K562 (cell line): ENCODE results near the gene SH3BP2. TPM values are rescaled to one million over a fixed set of nuclear protein-coding genes. Genes with fewer than 3 reads are reported as not detected.

Source experiments
- ATAC-seq: fragments of 200-7000 bp; cut with Tn5 transposase; 3 replicates; pipeline ENCODE4 v1.9.1; 2020; ENCODE audit warnings: moderate library complexity
- BruUV-seq: library from RNA; stranded (reverse); fragments of 400-500 nt; replicated peaks from 2 replicates; lab custom pipeline; 2021; lab: Mats Ljungman, UMichigan
- CTCF ChIA-PET: fragments of 300-600 bp; formaldehyde crosslinking; extraction: SDS; loops from one replicate; lab custom pipeline; 2021; ENCODE audit warnings: low intra/inter-chr PET ratio; lab: Yijun Ruan, JAX
- POLR2A ChIA-PET: fragments of 300-600, 350-650 bp; sonication (Branson Sonifier 250); formaldehyde crosslinking; extraction: SDS; loops from one replicate; lab custom pipeline; 2021; ENCODE audit warnings: antibody characterized with exemption, inconsistent platforms; lab: Yijun Ruan, JAX
- DNase-seq, 4 experiments: peaks; one replicate each; pipeline versions ENCODE4 v3.0.0 to v3.0.0-alpha.2; 2011 to 2018; ENCODE audit warnings: low spot score in 3 of 4, mixed read lengths in 3 of 4; ENCODE audit errors: extremely low read depth in 1 of 4
- FAIRE-seq: peaks from 2 replicates; lab custom pipeline; 2011; peaks lifted over from hg19 to GRCh38; lab: Jason Lieb, UNC
- H2AFZ ChIP-seq: 2 replicates; pipeline ENCODE4 v1.6.0; 2011; ENCODE audit warnings: low read depth, low read length, control low read depth, inconsistent platforms
- H3K27ac ChIP-seq: fragments of 200-600 bp; 3 replicates; pipeline ENCODE4 v1.8.0; 2011; ENCODE audit warnings: low read depth, mild to moderate bottlenecking, control low read depth, inconsistent platforms, low read length, moderate library complexity, mixed read lengths; ENCODE audit errors: extremely low read depth
- H3K27me3 ChIP-seq, 2 experiments: fragments of 300-600 bp in 1 of 2; 2 replicates in 1 of 2; 3 replicates in 1 of 2; pipeline versions ENCODE4 v1.6.0 to v1.8.0; 2011; ENCODE audit warnings: inconsistent platforms in 2 of 2, low read length in 2 of 2, mild to moderate bottlenecking in 1 of 2, mixed read lengths in 1 of 2, moderate library complexity in 1 of 2; ENCODE audit not compliant: control insufficient read depth in 2 of 2, insufficient read depth in 2 of 2
- H3K36me3 ChIP-seq: fragments of 300-600 bp; 3 replicates; pipeline ENCODE4 v1.8.0; 2011; ENCODE audit warnings: mild to moderate bottlenecking, low read length, inconsistent platforms; ENCODE audit not compliant: control insufficient read depth, insufficient read depth
- H3K4me1 ChIP-seq, 2 experiments: fragments of 200-600 bp in 1 of 2; replicated peaks in 1 of 2; 2 replicates in 1 of 2; 3 replicates in 1 of 2; pipeline versions ENCODE4 v1.5.1 to v1.8.0; 2011; ENCODE audit warnings: inconsistent platforms in 2 of 2, low read length in 2 of 2, mild to moderate bottlenecking in 1 of 2, mixed read lengths in 1 of 2, moderate library complexity in 1 of 2; ENCODE audit not compliant: control insufficient read depth in 2 of 2, insufficient read depth in 2 of 2
- H3K4me2 ChIP-seq: 2 replicates; pipeline ENCODE4 v1.6.1; 2011; ENCODE audit warnings: low read length, control low read depth, inconsistent platforms, mixed read lengths; ENCODE audit not compliant: insufficient read depth
- H3K4me3 ChIP-seq: fragments of 200-600 bp; sonication (generic), shearing (Covaris generic); 2 replicates; pipeline ENCODE4 v1.5.1; 2016; ENCODE audit warnings: control low read depth, inconsistent platforms
- H3K79me2 ChIP-seq: fragments of 200-600 bp; 3 replicates; pipeline ENCODE4 v1.8.0; 2011; ENCODE audit warnings: low read length, inconsistent platforms; ENCODE audit not compliant: control insufficient read depth, insufficient read depth
- H3K9ac ChIP-seq, 2 experiments: 2 replicates each; pipeline versions ENCODE4 v1.6.0 to v1.6.1; 2011; ENCODE audit warnings: low read depth in 2 of 2, low read length in 2 of 2, control low read depth in 1 of 2, inconsistent platforms in 1 of 2, mild to moderate bottlenecking in 1 of 2, mixed read lengths in 1 of 2; ENCODE audit not compliant: insufficient read depth in 1 of 2
- H3K9me1 ChIP-seq: one replicate; pipeline ENCODE4 v1.6.0; 2011; ENCODE audit warnings: inconsistent platforms, mild to moderate bottlenecking, low read length, moderate library complexity; ENCODE audit not compliant: control insufficient read depth, insufficient read depth
- H3K9me3 ChIP-seq: replicated peaks from 2 replicates; pipeline ENCODE4 v1.5.1; 2011; ENCODE audit warnings: low read depth, low read length, inconsistent platforms; ENCODE audit not compliant: control insufficient read depth, insufficient read depth
- H4K20me1 ChIP-seq: replicated peaks from 2 replicates; pipeline ENCODE4 v1.6.1; 2011; ENCODE audit warnings: low read length, inconsistent platforms, mixed read lengths; ENCODE audit not compliant: control insufficient read depth, insufficient read depth
- CHD1 ChIP-seq: fragments of 200-600 bp; sonication (generic); IDR thresholded peaks from one replicate; pipeline ENCODE4 v1.6.1; 2012; ENCODE audit warnings: mild to moderate bottlenecking, moderate library complexity, low read length, inconsistent platforms
- COPS2 ChIP-seq: fragments of 450-650 bp; conservative IDR thresholded peaks from 2 replicates; pipeline ENCODE4 v1.6.1; 2016; ENCODE audit warnings: mild to moderate bottlenecking, moderate library complexity
- EGR1 ChIP-seq: fragments of 450-650 bp; conservative IDR thresholded peaks from 2 replicates; pipeline ENCODE4 v1.6.1; 2017; ENCODE audit warnings: mild to moderate bottlenecking
- GABPB1 ChIP-seq: sonication (generic); formaldehyde crosslinking; IDR thresholded peaks from 2 replicates; pipeline ENCODE4 v1.8.0; 2022; ENCODE audit warnings: mild to moderate bottlenecking, missing genetic modification reagents
- HMG20B ChIP-seq: fragments of 250-450 bp; sonication (Bioruptor Pico); IDR thresholded peaks from 2 replicates; pipeline ENCODE4 v1.5.0; 2021; ENCODE audit warnings: mild to moderate bottlenecking
- HOXB6 ChIP-seq: fragments of 250-450 bp; sonication (Bioruptor Pico); IDR thresholded peaks from 2 replicates; pipeline ENCODE4 v1.5.1; 2022; ENCODE audit warnings: mild to moderate bottlenecking, borderline replicate concordance
- NBN ChIP-seq: fragments of 450-650 bp; IDR thresholded peaks from 2 replicates; pipeline ENCODE4 v1.6.1; 2016; ENCODE audit warnings: low read depth, mild to moderate bottlenecking
- NCOA4 ChIP-seq: fragments of 450-650 bp; IDR thresholded peaks from 2 replicates; pipeline ENCODE4 v1.6.1; 2018; ENCODE audit warnings: mild to moderate bottlenecking; ENCODE audit not compliant: partially characterized antibody
- NFE2 ChIP-seq: IDR thresholded peaks from 2 replicates; pipeline ENCODE4 v1.6.1; 2014; ENCODE audit warnings: antibody characterized with exemption, low read depth
- NFXL1 ChIP-seq: fragments of 450-650 bp; formaldehyde crosslinking; IDR thresholded peaks from 2 replicates; pipeline ENCODE4 v1.4.0; 2021; ENCODE audit warnings: mild to moderate bottlenecking
- NR2C1 ChIP-seq, 2 experiments: fragments of 450-650 bp; IDR thresholded peaks; 2 replicates each; pipeline ENCODE4 v1.6.1; 2017; ENCODE audit warnings: mild to moderate bottlenecking in 2 of 2, antibody characterized with exemption in 1 of 2, inconsistent platforms in 1 of 2, missing compliant biosample characterization in 1 of 2, missing genetic modification characterization in 1 of 2
- NRF1 ChIP-seq, 2 experiments: fragments of 450-650 bp; IDR thresholded peaks in 1 of 2; conservative IDR thresholded peaks in 1 of 2; 2 replicates each; pipeline ENCODE4 v1.6.1; 2014; ENCODE audit warnings: mild to moderate bottlenecking in 2 of 2
- PHB2 ChIP-seq: fragments of 450-650 bp; IDR thresholded peaks from 2 replicates; pipeline ENCODE4 v1.6.1; 2017; ENCODE audit warnings: low read depth
- PML ChIP-seq: IDR thresholded peaks from 2 replicates; pipeline ENCODE4 v1.6.1; 2012; ENCODE audit warnings: low read length, inconsistent platforms
- SMARCC2 ChIP-seq: fragments of 450-650 bp; IDR thresholded peaks from 2 replicates; pipeline ENCODE4 v1.6.1; 2017; ENCODE audit warnings: antibody characterized with exemption, moderate library complexity, mild to moderate bottlenecking, low read depth
- TCFL5 ChIP-seq: fragments of 250-450 bp; sonication (Bioruptor Pico); conservative IDR thresholded peaks from 2 replicates; pipeline ENCODE4 v1.6.1; 2021; ENCODE audit warnings: mild to moderate bottlenecking, moderate library complexity, matching md5 sums
- ZBTB8A ChIP-seq: fragments of 450-650 bp; IDR thresholded peaks from 2 replicates; pipeline ENCODE4 v1.6.1; 2018; ENCODE audit warnings: mild to moderate bottlenecking, moderate library complexity; ENCODE audit not compliant: partially characterized antibody
- ZEB2 ChIP-seq: fragments of 450-650 bp; IDR thresholded peaks from 2 replicates; pipeline ENCODE4 v1.6.1; 2016
- ZNF507 ChIP-seq: conservative IDR thresholded peaks from 2 replicates; pipeline ENCODE4 v1.6.1; 2017; ENCODE audit warnings: missing genetic modification characterization, missing compliant biosample characterization
- ZZZ3 ChIP-seq: fragments of 450-650 bp; IDR thresholded peaks from 2 replicates; pipeline ENCODE4 v1.6.1; 2016; ENCODE audit warnings: antibody characterized with exemption, mild to moderate bottlenecking, moderate library complexity
- WGBS: fragments of 100-300 bp; shearing (Covaris generic); methylation state at CpG from one replicate; pipeline ENCODE4 v1.1.6; 2016; ENCODE audit warnings: low coverage, mixed read lengths; ENCODE audit not compliant: insufficient coverage; ENCODE audit errors: missing lambda C conversion rate; 5-methylcytosine and 5-hydroxymethylcytosine counted together
- in situ Hi-C: fragments of 300-500 bp; cut with MboI; formaldehyde crosslinking; loops from 4 replicates; pipeline ENCODE4 v1.15.0; 2018; ENCODE audit warnings: inconsistent platforms, mixed read lengths
- intact Hi-C: fragments of 100-400 bp; cut with micrococcal nuclease; formaldehyde crosslinking; loops from 2 replicates; pipeline ENCODE4 v1.14.2; 2022
- polyA plus RNA-seq, 8 experiments: library from polyadenylated mRNA; depleted of rRNA in 4 of 8; stranded (reverse) in 5 of 8; unstranded in 3 of 8; fragments of >200 nt; fragmentation: Nextera tagmentation in 2 of 8; fragmentation: Illumina TruSeq in 1 of 8; extraction: Ambion mirVana in 2 of 8; extraction: Trizol in 1 of 8; gene quantifications; 2 replicates each; pipeline versions ENCODE4 v1.2.1 to v1.2.3, GENCODE V29; 2011 to 2014; ENCODE audit warnings: inconsistent platforms in 1 of 8, missing spikeins in 1 of 8
- total RNA-seq, 7 experiments: library from RNA; depleted of rRNA in 6 of 7; stranded (reverse); fragments of >200 nt in 6 of 7; fragmentation: Illumina TruSeq in 2 of 7; extraction: Trizol in 2 of 7; gene quantifications; 2 replicates each; pipeline versions ENCODE4 v1.2.1 to v1.2.3, GENCODE V29; 2011 to 2021; ENCODE audit warnings: low replicate concordance in 1 of 7
- TF ChIP-seq, protein P1 (sequence below): conservative IDR thresholded peaks from 2 replicates; pipeline ENCODE4 v1.6.1; 2011; ENCODE audit warnings: low read depth, mild to moderate bottlenecking, low read length; ENCODE audit not compliant: control insufficient read depth
- TF ChIP-seq, protein P2 (sequence below): fragments of 250-450 bp; sonication (Bioruptor Pico); IDR thresholded peaks from 2 replicates; pipeline ENCODE4 v1.8.0; 2022; ENCODE audit warnings: inconsistent platforms

SH3BP2 gene
- total and polyA plus RNA-seq, 9 of the 15 experiments (the other 6 are each of a cell fraction or from before 2014, with no cell fraction given): 0.34 to 16.0 (median 5.1) TPM

DNA sequence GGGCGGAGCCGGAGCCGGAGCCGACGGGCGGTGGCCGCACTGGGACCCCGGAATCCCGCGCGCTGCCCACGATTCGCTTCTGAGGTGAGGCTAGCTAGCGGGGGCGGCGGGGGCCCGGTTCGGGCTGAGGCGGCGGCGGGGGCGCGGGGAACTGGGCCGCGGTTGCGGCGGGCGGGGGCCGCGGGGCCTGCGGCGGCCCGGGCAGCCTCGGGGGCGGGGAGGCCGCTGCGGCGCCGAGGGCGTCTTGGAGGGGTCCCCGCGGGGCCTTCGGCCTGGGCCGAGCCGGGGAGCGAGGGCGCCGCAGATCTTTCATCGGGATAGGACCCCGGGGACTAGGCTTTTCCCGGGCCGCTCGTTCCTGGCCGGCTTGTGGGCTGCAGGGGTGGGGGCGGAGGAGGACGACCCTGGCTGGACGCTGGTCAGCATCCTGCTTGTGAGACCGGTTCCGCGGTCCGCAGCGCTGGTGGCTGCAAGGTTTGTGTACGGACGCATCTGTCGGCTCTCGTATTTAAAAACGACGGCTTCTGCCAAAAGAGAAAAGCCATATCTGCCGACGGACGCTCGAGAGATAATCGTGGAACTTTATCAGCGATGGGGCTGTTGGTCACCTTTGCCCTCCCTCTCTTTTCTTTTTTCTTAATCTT is 51.2 kb downstream of the SH3BP2 start:
- in situ Hi-C loops: no loop called here
- POLR2A ChIA-PET: interaction anchor here (0.6 to 1.1 kb wide), 3 partner anchors 13 to 670 kb away, joined by 3 read pairs; no protein-coding TSS in a partner anchor
- FAIRE-seq: peak; percentile 79
- TF ChIP-seq CHD1: peak; percentile 81
- no peak for TF ChIP-seq NRF1 (conservative IDR thresholded peaks at IDR 0.05 in 1 of 2, IDR thresholded peaks at IDR 0.05 in 1 of 2)
- no peak for TF ChIP-seq PML
- no peak for TF ChIP-seq SMARCC2
- TF ChIP-seq NR2C1 (IDR thresholded peaks at IDR 0.05): peak; percentile 63; the same call in 1 of the 2 replicates
- 0 out of 2 replicates have a peak, but pooled peaks have one; percentile 44 for TF ChIP-seq NR2C1 (tag; IDR thresholded peaks at IDR 0.05)
- TF ChIP-seq COPS2: no peak
- peak; percentile 46 for TF ChIP-seq EGR1
- TF ChIP-seq PHB2: no peak
- no peak for TF ChIP-seq ZBTB8A
- no peak for TF ChIP-seq ZZZ3
- TF ChIP-seq HOXB6: no peak
- TF ChIP-seq ZEB2: 0 out of 2 replicates have a peak, but pooled peaks have one; percentile 15
- no peak for TF ChIP-seq ZNF507 (tag)
- no peak for TF ChIP-seq NFXL1
- TF ChIP-seq GABPB1 (CRISPR knock-in tag): no peak
- TF ChIP-seq HMG20B (CRISPR knock-in tag): no peak
- no peak for TF ChIP-seq NBN
- TF ChIP-seq, protein P1, sequence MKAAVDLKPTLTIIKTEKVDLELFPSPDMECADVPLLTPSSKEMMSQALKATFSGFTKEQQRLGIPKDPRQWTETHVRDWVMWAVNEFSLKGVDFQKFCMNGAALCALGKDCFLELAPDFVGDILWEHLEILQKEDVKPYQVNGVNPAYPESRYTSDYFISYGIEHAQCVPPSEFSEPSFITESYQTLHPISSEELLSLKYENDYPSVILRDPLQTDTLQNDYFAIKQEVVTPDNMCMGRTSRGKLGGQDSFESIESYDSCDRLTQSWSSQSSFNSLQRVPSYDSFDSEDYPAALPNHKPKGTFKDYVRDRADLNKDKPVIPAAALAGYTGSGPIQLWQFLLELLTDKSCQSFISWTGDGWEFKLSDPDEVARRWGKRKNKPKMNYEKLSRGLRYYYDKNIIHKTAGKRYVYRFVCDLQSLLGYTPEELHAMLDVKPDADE: no peak
- TF ChIP-seq NCOA4: no peak
- no peak for TF ChIP-seq TCFL5 (CRISPR knock-in tag)
- TF ChIP-seq, protein P2, sequence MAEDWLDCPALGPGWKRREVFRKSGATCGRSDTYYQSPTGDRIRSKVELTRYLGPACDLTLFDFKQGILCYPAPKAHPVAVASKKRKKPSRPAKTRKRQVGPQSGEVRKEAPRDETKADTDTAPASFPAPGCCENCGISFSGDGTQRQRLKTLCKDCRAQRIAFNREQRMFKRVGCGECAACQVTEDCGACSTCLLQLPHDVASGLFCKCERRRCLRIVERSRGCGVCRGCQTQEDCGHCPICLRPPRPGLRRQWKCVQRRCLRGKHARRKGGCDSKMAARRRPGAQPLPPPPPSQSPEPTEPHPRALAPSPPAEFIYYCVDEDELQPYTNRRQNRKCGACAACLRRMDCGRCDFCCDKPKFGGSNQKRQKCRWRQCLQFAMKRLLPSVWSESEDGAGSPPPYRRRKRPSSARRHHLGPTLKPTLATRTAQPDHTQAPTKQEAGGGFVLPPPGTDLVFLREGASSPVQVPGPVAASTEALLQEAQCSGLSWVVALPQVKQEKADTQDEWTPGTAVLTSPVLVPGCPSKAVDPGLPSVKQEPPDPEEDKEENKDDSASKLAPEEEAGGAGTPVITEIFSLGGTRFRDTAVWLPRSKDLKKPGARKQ (CRISPR knock-in tag): no peak
- no peak for TF ChIP-seq NFE2

More for the DNA sequence above, 51.2 kb downstream of the SH3BP2 start:
- WGBS: 0% methylated on average over 24 of the region's 74 CpGs
- Histone ChIP-seq H2AFZ (peak overlapping the region; percentile 54; the same call in 1 of the 2 replicates), H3K4me2 (peak overlapping the region; percentile 86), H3K79me2 (peaks cover 51% of the 10 kb centered on the region), H3K4me1 (peaks cover 25 to 34% of the 10 kb centered on the region in 2 experiments), H3K9me1 (no peaks in the 10 kb centered on the region), H4K20me1 (peaks cover 5% of the 10 kb centered on the region; the same call in 1 of the 2 replicates), H3K27ac (peak overlapping the region; percentile 83), H3K36me3 (no peaks in the 10 kb centered on the region), H3K9me3 (no peaks in the 10 kb centered on the region), H3K27me3 (no peaks in the 10 kb centered on the region), H3K4me3 (peak overlapping the region; percentile 82), H3K9ac (peak overlapping the region; percentile 78 to 96)
- intact Hi-C loops: loop anchor here (5.0 kb wide), 1 partner anchor 52 kb away; the partner anchor contains the start of gene SH3BP2
- no TSS peak for BruUV-seq
- ATAC-seq: peak; percentile 31
- CTCF ChIA-PET: no interaction called here
- DNase-seq: peak in 2 of 4 experiments; percentile 39 to 74
